ENCODE data around the gene CNOT10.
"Not testable (repeated sequence)": the region's sequence is repeated elsewhere in the genome, so short reads cannot be mapped to it uniquely, and the experiment has no call there.

The CNOT10 gene

GRCh38 chr3:32781211-32781968, 96.4 kb downstream of the CNOT10 start:
- Histone ChIP-seq H3K27ac (ENCODE audit: low read depth, low read length) (no peak overlapping the region), H3K9ac (ENCODE audit: low read depth in 1 of 2, low read length in 2 of 2) (peak overlapping the region; percentile 20 to 38)

GRCh38 chr3:32781969-32782270, 96.9 kb downstream of the CNOT10 start:
- H3K4me3 ChIP-seq (ENCODE audit: low read depth in 1 of 2, low read length in 2 of 2); H3K27me3 ChIP-seq (ENCODE audit: control insufficient read depth in 1 of 2, insufficient read depth in 2 of 2, low read length in 2 of 2); H3K4me1 ChIP-seq (ENCODE audit: control insufficient read depth in 1 of 2, insufficient read depth in 2 of 2, low read length in 2 of 2); H3K9ac ChIP-seq (ENCODE audit: low read depth in 1 of 2, low read length in 2 of 2); H3K27ac ChIP-seq (ENCODE audit: low read depth, low read length); H3K9me3 ChIP-seq (ENCODE audit: control insufficient read depth in 1 of 2, low read length in 2 of 2); H3K36me3 ChIP-seq (ENCODE audit: control insufficient read depth in 1 of 2, insufficient read depth in 2 of 2, low read length in 2 of 2): not testable (repeated sequence)

More at GRCh38 chr3:32781211-32781968, 96.4 kb downstream of the CNOT10 start:
- Histone ChIP-seq H3K4me3 (ENCODE audit: low read depth in 1 of 2, low read length in 2 of 2) (peak overlapping the region; percentile 67 to 87), H3K4me1 (ENCODE audit: control insufficient read depth in 1 of 2, insufficient read depth in 2 of 2, low read length in 2 of 2) (peaks cover 0 to 5% of the 10 kb centered on the region in 2 donors), H3K9me3 (ENCODE audit: control insufficient read depth in 1 of 2, low read length in 2 of 2) (no peaks in the 10 kb centered on the region), H3K27me3 (ENCODE audit: control insufficient read depth in 1 of 2, insufficient read depth in 2 of 2, low read length in 2 of 2) (no peaks in the 10 kb centered on the region), H3K36me3 (ENCODE audit: control insufficient read depth in 1 of 2, insufficient read depth in 2 of 2, low read length in 2 of 2) (peaks cover 0 to 3% of the 10 kb centered on the region in 2 donors)

- Histone ChIP-seq H3K27me3 (ENCODE audit: control insufficient read depth in 1 of 2, insufficient read depth in 2 of 2, low read length in 2 of 2) (no peaks in the 10 kb centered on the region), H3K9me3 (ENCODE audit: control insufficient read depth in 1 of 2, low read length in 2 of 2) (no peaks in the 10 kb centered on the region), H3K4me3 (ENCODE audit: low read depth in 1 of 2, low read length in 2 of 2) (no peak overlapping the region), H3K36me3 (ENCODE audit: control insufficient read depth in 1 of 2, insufficient read depth in 2 of 2, low read length in 2 of 2) (no peaks in the 10 kb centered on the region), H3K27ac (ENCODE audit: low read depth, low read length) (no peak overlapping the region), H3K9ac (ENCODE audit: low read depth in 1 of 2, low read length in 2 of 2) (no peak overlapping the region), H3K4me1 (ENCODE audit: control insufficient read depth in 1 of 2, insufficient read depth in 2 of 2, low read length in 2 of 2) (peaks cover 0 to 5% of the 10 kb centered on the region in 2 donors)
These were observed 97.4 kb downstream of the CNOT10 start for GRCh38 chr3:32782407-32782806.

- Histone ChIP-seq H3K4me3 (ENCODE audit: low read depth in 1 of 2, low read length in 2 of 2) (no peak overlapping the region), H3K9ac (ENCODE audit: low read depth in 1 of 2, low read length in 2 of 2) (no peak overlapping the region), H3K36me3 (ENCODE audit: control insufficient read depth in 1 of 2, insufficient read depth in 2 of 2, low read length in 2 of 2) (no peaks in the 10 kb centered on the region), H3K9me3 (ENCODE audit: control insufficient read depth in 1 of 2, low read length in 2 of 2) (no peaks in the 10 kb centered on the region), H3K4me1 (ENCODE audit: control insufficient read depth in 1 of 2, insufficient read depth in 2 of 2, low read length in 2 of 2) (no peaks in the 10 kb centered on the region), H3K27ac (ENCODE audit: low read depth, low read length) (no peak overlapping the region), H3K27me3 (ENCODE audit: control insufficient read depth in 1 of 2, insufficient read depth in 2 of 2, low read length in 2 of 2) (no peaks in the 10 kb centered on the region)
These were observed 106.8 kb downstream of the CNOT10 start for GRCh38 chr3:32791833-32792232.

- H3K36me3 ChIP-seq (ENCODE audit: control insufficient read depth in 1 of 2, insufficient read depth in 2 of 2, low read length in 2 of 2), result no peaks in the 10 kb centered on the region
- no peak overlapping the region for H3K4me3 ChIP-seq (ENCODE audit: low read depth in 1 of 2, low read length in 2 of 2)
- no peak overlapping the region for H3K9ac ChIP-seq (ENCODE audit: low read depth in 1 of 2, low read length in 2 of 2)
- no peaks in the 10 kb centered on the region for H3K27me3 ChIP-seq (ENCODE audit: control insufficient read depth in 1 of 2, insufficient read depth in 2 of 2, low read length in 2 of 2)
- no peaks in the 10 kb centered on the region for H3K4me1 ChIP-seq (ENCODE audit: control insufficient read depth in 1 of 2, insufficient read depth in 2 of 2, low read length in 2 of 2)
- no peaks in the 10 kb centered on the region for H3K9me3 ChIP-seq (ENCODE audit: control insufficient read depth in 1 of 2, low read length in 2 of 2)
- no peak overlapping the region for H3K27ac ChIP-seq (ENCODE audit: low read depth, low read length)
These were observed 109.7 kb downstream of the CNOT10 start for GRCh38 chr3:32794487-32795308.

GRCh38 chr3:32796384-32796950, 111.5 kb downstream of the CNOT10 start:
- not testable (repeated sequence) for H3K4me1 ChIP-seq (ENCODE audit: control insufficient read depth in 1 of 2, insufficient read depth in 2 of 2, low read length in 2 of 2); H3K9me3 ChIP-seq (ENCODE audit: control insufficient read depth in 1 of 2, low read length in 2 of 2); H3K27ac ChIP-seq (ENCODE audit: low read depth, low read length); H3K36me3 ChIP-seq (ENCODE audit: control insufficient read depth in 1 of 2, insufficient read depth in 2 of 2, low read length in 2 of 2); H3K4me3 ChIP-seq (ENCODE audit: low read depth in 1 of 2, low read length in 2 of 2); H3K27me3 ChIP-seq (ENCODE audit: control insufficient read depth in 1 of 2, insufficient read depth in 2 of 2, low read length in 2 of 2); H3K9ac ChIP-seq (ENCODE audit: low read depth in 1 of 2, low read length in 2 of 2)

- H3K27me3 ChIP-seq (ENCODE audit: control insufficient read depth in 1 of 2, insufficient read depth in 2 of 2, low read length in 2 of 2), result no peaks in the 10 kb centered on the region
- no peak overlapping the region for H3K27ac ChIP-seq (ENCODE audit: low read depth, low read length)
- no peaks in the 10 kb centered on the region for H3K9me3 ChIP-seq (ENCODE audit: control insufficient read depth in 1 of 2, low read length in 2 of 2)
- no peaks in the 10 kb centered on the region for H3K36me3 ChIP-seq (ENCODE audit: control insufficient read depth in 1 of 2, insufficient read depth in 2 of 2, low read length in 2 of 2)
- H3K4me1 ChIP-seq (ENCODE audit: control insufficient read depth in 1 of 2, insufficient read depth in 2 of 2, low read length in 2 of 2), result no peaks in the 10 kb centered on the region
- H3K9ac ChIP-seq (ENCODE audit: low read depth in 1 of 2, low read length in 2 of 2), result no peak overlapping the region
- no peak overlapping the region for H3K4me3 ChIP-seq (ENCODE audit: low read depth in 1 of 2, low read length in 2 of 2)
These were observed 112.8 kb downstream of the CNOT10 start for GRCh38 chr3:32797776-32798175.

GRCh38 chr3:32801440-32801839, 116.5 kb downstream of the CNOT10 start:
- H3K27me3 ChIP-seq (ENCODE audit: control insufficient read depth in 1 of 2, insufficient read depth in 2 of 2, low read length in 2 of 2); H3K4me3 ChIP-seq (ENCODE audit: low read depth in 1 of 2, low read length in 2 of 2); H3K27ac ChIP-seq (ENCODE audit: low read depth, low read length); H3K9ac ChIP-seq (ENCODE audit: low read depth in 1 of 2, low read length in 2 of 2); H3K9me3 ChIP-seq (ENCODE audit: control insufficient read depth in 1 of 2, low read length in 2 of 2); H3K36me3 ChIP-seq (ENCODE audit: control insufficient read depth in 1 of 2, insufficient read depth in 2 of 2, low read length in 2 of 2); H3K4me1 ChIP-seq (ENCODE audit: control insufficient read depth in 1 of 2, insufficient read depth in 2 of 2, low read length in 2 of 2): not testable (repeated sequence)

GRCh38 chr3:32813180-32813579, 128.2 kb downstream of the CNOT10 start:
- Histone ChIP-seq H3K36me3 (ENCODE audit: control insufficient read depth in 1 of 2, insufficient read depth in 2 of 2, low read length in 2 of 2) (no peaks in the 10 kb centered on the region), H3K27me3 (ENCODE audit: control insufficient read depth in 1 of 2, insufficient read depth in 2 of 2, low read length in 2 of 2) (peaks cover 19 to 27% of the 10 kb centered on the region in 2 donors), H3K27ac (ENCODE audit: low read depth, low read length) (no peak overlapping the region), H3K9me3 (ENCODE audit: control insufficient read depth in 1 of 2, low read length in 2 of 2) (no peaks in the 10 kb centered on the region), H3K9ac (ENCODE audit: low read depth in 1 of 2, low read length in 2 of 2) (no peak overlapping the region), H3K4me1 (ENCODE audit: control insufficient read depth in 1 of 2, insufficient read depth in 2 of 2, low read length in 2 of 2) (peaks cover 0 to 6% of the 10 kb centered on the region in 2 donors), H3K4me3 (ENCODE audit: low read depth in 1 of 2, low read length in 2 of 2) (no peak overlapping the region)

- Histone ChIP-seq H3K4me3 (ENCODE audit: low read depth in 1 of 2, low read length in 2 of 2) (no peak overlapping the region), H3K27ac (ENCODE audit: low read depth, low read length) (no peak overlapping the region), H3K9ac (ENCODE audit: low read depth in 1 of 2, low read length in 2 of 2) (no peak overlapping the region), H3K36me3 (ENCODE audit: control insufficient read depth in 1 of 2, insufficient read depth in 2 of 2, low read length in 2 of 2) (no peaks in the 10 kb centered on the region), H3K4me1 (ENCODE audit: control insufficient read depth in 1 of 2, insufficient read depth in 2 of 2, low read length in 2 of 2) (peaks cover 0 to 6% of the 10 kb centered on the region in 2 donors), H3K27me3 (ENCODE audit: control insufficient read depth in 1 of 2, insufficient read depth in 2 of 2, low read length in 2 of 2) (peaks cover 26 to 37% of the 10 kb centered on the region in 2 donors), H3K9me3 (ENCODE audit: control insufficient read depth in 1 of 2, low read length in 2 of 2) (no peaks in the 10 kb centered on the region)
These were observed 129.4 kb downstream of the CNOT10 start for GRCh38 chr3:32814361-32814760.

Measured in duodenal mucosa (tissue), 2 donors.